Mucosa of descending colon (tissue), 3 donors: ENCODE data around the gene TMPRSS3. TPM values are rescaled to one million over a fixed set of nuclear protein-coding genes. Genes with fewer than 3 reads are reported as not detected.

Experiments used
- ATAC-seq: fragments of 200-7000 bp; cut with Tn5 transposase; one replicate; pipeline ENCODE4 v1.9.1; 2020; ENCODE audit warnings: mild to moderate bottlenecking, moderate library complexity
- DNase-seq, 3 donors: peaks; one replicate each; pipeline ENCODE4 v3.0.0-alpha.2; 2020
- H3K36me3 ChIP-seq: fragments of 200-600 bp; one replicate; pipeline ENCODE4 v1.8.0; 2021; ENCODE audit warnings: low read depth, mild to moderate bottlenecking
- H3K4me1 ChIP-seq: fragments of 200-600 bp; one replicate; pipeline ENCODE4 v1.8.0; 2021; ENCODE audit warnings: low read depth, mild to moderate bottlenecking
- H3K4me3 ChIP-seq: fragments of 200-600 bp; one replicate; pipeline ENCODE4 v1.8.0; 2021; ENCODE audit warnings: mild to moderate bottlenecking
- H3K9me3 ChIP-seq: fragments of 200-600 bp; one replicate; pipeline ENCODE4 v1.8.0; 2021; ENCODE audit warnings: mild to moderate bottlenecking
- intact Hi-C, 2 donors: fragments of 100-400 bp; cut with DNase I in 1 of 2; cut with micrococcal nuclease in 1 of 2; formaldehyde crosslinking; loops; one replicate each; pipeline versions ENCODE4 v1.11.0 to v1.11.1; 2022; cut with DNase I, micrococcal nuclease
- total RNA-seq, 3 donors: library from RNA; stranded (reverse); fragmentation: NEBNext Ultra II Directional in 2 of 3; extraction: Animal tissue kit (Norgen Biotek cat#: 25700) in 2 of 3; gene quantifications; one replicate each; pipeline versions ENCODE4 v1.2.1 to v1.2.4, GENCODE V29; 2021 to 2023
- TF ChIP-seq, protein P1 (sequence below): fragments of 200-600 bp; IDR thresholded peaks from one replicate; pipeline ENCODE4 v1.8.0; 2022; ENCODE audit warnings: antibody characterized with exemption, mild to moderate bottlenecking
- donor health status: DM: no; HTN: no; CAD: no; lungs with moderate emphysema.
- donor health status: DM: no; HTN: no; CAD: no.
- donor health status: DM: no; HTN: yes; CAD: no.

The TMPRSS3 gene
- total RNA-seq, 3 donors from 2014 or later, result 0.35 to 0.72 (median 0.69) TPM

DNA sequence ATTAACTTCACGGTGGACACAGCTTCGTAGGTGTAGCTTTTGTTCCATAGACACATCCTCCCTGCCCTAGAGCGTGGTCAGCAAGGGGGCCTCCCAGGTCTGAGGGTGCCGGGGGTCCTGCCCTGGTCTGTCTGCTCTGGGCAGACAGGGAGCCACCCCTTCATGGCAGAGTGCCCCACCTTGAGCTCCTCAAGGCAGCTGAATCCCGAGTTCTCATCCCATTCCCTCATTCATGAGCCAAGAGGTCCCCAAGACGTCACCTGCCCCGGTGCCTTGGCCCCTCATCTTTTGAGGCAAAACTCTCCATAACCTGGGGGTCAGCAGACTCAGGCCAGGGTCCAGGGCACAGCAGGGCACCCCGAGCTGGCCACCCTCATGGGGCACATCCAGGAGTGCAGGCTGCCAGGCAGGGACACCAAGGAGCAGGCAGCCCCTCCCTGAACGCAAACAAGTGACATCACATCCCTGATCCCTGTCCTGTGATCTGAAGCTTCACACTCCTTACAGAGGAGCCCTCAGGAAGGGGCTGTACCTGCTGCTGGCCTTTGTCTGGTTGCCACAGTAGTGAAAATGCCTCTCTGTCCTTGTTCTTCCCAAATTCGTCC, 31.1 kb upstream of the TMPRSS3 start:
- peak; percentile 81 for ATAC-seq

DNA sequence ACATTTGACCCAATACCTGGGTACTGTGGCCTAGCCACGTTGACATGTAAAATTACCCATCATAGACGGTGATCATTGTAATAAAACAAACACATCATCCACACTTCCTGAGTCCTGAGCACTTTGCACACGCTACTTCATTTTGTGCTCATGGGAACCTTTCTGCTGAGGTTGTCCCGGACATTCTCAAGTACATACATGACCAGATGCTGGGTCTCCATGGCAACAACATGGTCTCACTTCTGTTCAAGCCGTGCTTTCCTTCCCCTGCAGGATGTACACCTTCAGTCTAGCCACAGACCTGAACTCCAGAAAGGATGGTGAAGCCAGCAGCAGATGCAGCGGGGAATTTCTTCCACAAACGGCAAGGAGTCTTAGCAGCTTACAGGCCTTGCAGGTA, 30.6 kb upstream of the TMPRSS3 start:
- TF ChIP-seq, protein P1, sequence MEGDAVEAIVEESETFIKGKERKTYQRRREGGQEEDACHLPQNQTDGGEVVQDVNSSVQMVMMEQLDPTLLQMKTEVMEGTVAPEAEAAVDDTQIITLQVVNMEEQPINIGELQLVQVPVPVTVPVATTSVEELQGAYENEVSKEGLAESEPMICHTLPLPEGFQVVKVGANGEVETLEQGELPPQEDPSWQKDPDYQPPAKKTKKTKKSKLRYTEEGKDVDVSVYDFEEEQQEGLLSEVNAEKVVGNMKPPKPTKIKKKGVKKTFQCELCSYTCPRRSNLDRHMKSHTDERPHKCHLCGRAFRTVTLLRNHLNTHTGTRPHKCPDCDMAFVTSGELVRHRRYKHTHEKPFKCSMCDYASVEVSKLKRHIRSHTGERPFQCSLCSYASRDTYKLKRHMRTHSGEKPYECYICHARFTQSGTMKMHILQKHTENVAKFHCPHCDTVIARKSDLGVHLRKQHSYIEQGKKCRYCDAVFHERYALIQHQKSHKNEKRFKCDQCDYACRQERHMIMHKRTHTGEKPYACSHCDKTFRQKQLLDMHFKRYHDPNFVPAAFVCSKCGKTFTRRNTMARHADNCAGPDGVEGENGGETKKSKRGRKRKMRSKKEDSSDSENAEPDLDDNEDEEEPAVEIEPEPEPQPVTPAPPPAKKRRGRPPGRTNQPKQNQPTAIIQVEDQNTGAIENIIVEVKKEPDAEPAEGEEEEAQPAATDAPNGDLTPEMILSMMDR, result no peak
- no peak for DNase-seq

More for the DNA sequence above, 31.1 kb upstream of the TMPRSS3 start:
- H3K4me1 ChIP-seq, result peaks cover 3% of the 10 kb centered on the region
- H3K36me3 ChIP-seq, result no peaks in the 10 kb centered on the region
- DNase-seq, result peak in 2 of 3 donors; percentile 46 to 56
- intact Hi-C loops, result no loop called here
- no peaks in the 10 kb centered on the region for H3K9me3 ChIP-seq
- TF ChIP-seq, protein P1, result no peak
- H3K4me3 ChIP-seq, result no peak overlapping the region

DNA sequence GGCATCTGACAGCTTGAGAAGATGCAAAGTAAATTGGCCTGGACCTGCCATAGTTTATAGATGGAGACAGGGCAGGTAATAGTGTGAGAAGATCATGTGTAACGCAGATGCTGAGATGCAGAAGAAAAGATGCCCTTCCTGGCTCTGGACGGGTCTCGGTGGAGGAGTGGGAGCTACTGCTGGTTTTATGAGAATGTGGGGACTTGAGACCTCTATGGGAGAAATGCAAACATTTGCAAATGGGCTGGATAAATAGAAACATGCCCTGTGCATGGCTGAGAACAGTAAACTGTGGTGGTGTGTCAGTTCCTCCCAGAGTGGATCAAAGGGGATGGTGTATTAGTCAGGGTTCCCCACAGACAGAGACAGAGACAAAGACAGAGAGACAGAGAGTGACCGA, 29.7 kb upstream of the TMPRSS3 start:
- Histone ChIP-seq H3K4me1 (peaks cover 3% of the 10 kb centered on the region), H3K36me3 (no peaks in the 10 kb centered on the region), H3K9me3 (no peaks in the 10 kb centered on the region), H3K4me3 (no peak overlapping the region)
- DNase-seq (no peak), ATAC-seq (no peak)
- TF ChIP-seq, protein P1, result no peak
- intact Hi-C loops, result no loop called here

More for the DNA sequence above, 30.6 kb upstream of the TMPRSS3 start:
- Histone ChIP-seq H3K9me3 (no peaks in the 10 kb centered on the region), H3K36me3 (no peaks in the 10 kb centered on the region), H3K4me3 (no peak overlapping the region), H3K4me1 (peaks cover 3% of the 10 kb centered on the region)
- no peak for ATAC-seq
- intact Hi-C loops, result no loop called here

DNA sequence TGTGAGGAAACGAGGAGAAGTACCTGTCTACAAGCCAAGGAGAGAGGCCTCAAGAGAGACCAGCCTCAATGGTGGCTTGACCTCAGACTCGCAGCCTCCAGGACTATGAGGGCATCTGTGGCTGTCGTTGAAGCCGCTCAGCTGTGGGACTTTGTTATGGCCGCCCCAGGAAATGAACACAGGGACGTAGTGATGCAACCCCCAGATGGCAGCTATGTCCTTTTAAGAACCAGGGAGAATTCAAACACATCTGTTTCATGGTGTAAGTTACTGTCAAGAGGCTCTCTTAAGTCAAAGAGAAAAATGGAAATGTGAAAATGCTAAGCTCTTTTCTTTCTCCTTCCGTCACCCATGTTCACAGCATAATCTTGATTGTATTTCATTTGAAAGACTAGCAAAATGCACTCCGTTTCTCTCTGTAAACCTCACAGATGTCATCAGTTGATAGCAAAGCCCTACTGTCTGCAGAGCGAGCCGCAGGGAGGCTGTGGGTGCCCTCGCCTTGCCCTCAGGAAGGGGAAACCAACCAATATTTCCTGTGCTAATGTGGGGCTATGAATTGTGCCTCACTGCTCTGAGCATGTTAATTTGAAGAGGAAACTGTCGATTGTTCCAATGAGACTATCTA, 29.2 kb upstream of the TMPRSS3 start:
- TF ChIP-seq, protein P1, result no peak
- no peak overlapping the region for H3K4me3 ChIP-seq
- H3K4me1 ChIP-seq, result peaks cover 3% of the 10 kb centered on the region
- H3K9me3 ChIP-seq, result no peaks in the 10 kb centered on the region
- no peaks in the 10 kb centered on the region for H3K36me3 ChIP-seq
- intact Hi-C loops, result no loop called here
- ATAC-seq (peak; percentile 69), DNase-seq (peak; percentile 38 to 66 (median 57))

GRCh38 chr21:42423685-42424084, 27.8 kb upstream of the TMPRSS3 start:
- no peak for DNase-seq
- TF ChIP-seq, protein P1, result no peak
- no peak overlapping the region for H3K4me3 ChIP-seq
- H3K4me1 ChIP-seq, result peaks cover 3% of the 10 kb centered on the region
- intact Hi-C loops, result no loop called here
- H3K36me3 ChIP-seq, result no peaks in the 10 kb centered on the region
- no peaks in the 10 kb centered on the region for H3K9me3 ChIP-seq
- ATAC-seq, result no peak
